PC-3 (cell line): ENCODE results near the gene OR6N1. TPM values are rescaled to one million over a fixed set of nuclear protein-coding genes. Genes with fewer than 3 reads are reported as not detected.

ENCODE experiments used
- ATAC-seq: fragments of 200-7000 bp; cut with Tn5 transposase; 2 replicates; pipeline ENCODE4 v1.9.1; 2020; ENCODE audit warnings: mild to moderate bottlenecking, moderate library complexity
- BruUV-seq: library from RNA; stranded (reverse); fragments of 400-500 nt; replicated peaks from 2 replicates; lab custom pipeline; 2021; lab: Mats Ljungman, UMichigan
- CTCF ChIA-PET: fragments of 300-600 bp; sonication (Branson Sonifier 250); formaldehyde crosslinking; loops from one replicate; lab custom pipeline; 2022; ENCODE audit warnings: antibody characterized with exemption; lab: Charles Lee
- POLR2A ChIA-PET: fragments of 300-600 bp; sonication (Branson Sonifier 250); formaldehyde crosslinking; loops from one replicate; lab custom pipeline; 2022; ENCODE audit warnings: antibody characterized with exemption; ENCODE audit not compliant: unreplicated experiment; lab: Charles Lee
- DNase-seq: peaks from one replicate; pipeline ENCODE4 v3.0.0-alpha.2; 2015
- H2AFZ ChIP-seq: fragments of 300-600 bp; sonication (generic); 2 replicates; pipeline ENCODE4 v1.6.0; 2016; ENCODE audit warnings: antibody characterized with exemption, low read length
- H3F3A ChIP-seq: fragments of 300-600 bp; sonication (generic); one replicate; pipeline ENCODE4 v1.6.0; 2017; ENCODE audit warnings: antibody characterized with exemption, low read length, control low read depth, mild to moderate bottlenecking; ENCODE audit not compliant: unreplicated experiment
- H3K27ac ChIP-seq: fragments of 300-600 bp; sonication (generic); 2 replicates; pipeline ENCODE4 v1.5.1; 2016; ENCODE audit warnings: mild to moderate bottlenecking, low read length
- H3K27me3 ChIP-seq: fragments of 300-600 bp; sonication (generic); 2 replicates; pipeline ENCODE4 v1.6.1; 2016; ENCODE audit warnings: low read length, mixed read lengths
- H3K36me3 ChIP-seq: fragments of 300-600 bp; sonication (generic); 2 replicates; pipeline ENCODE4 v1.6.1; 2016; ENCODE audit warnings: low read depth, mixed run types, low read length, mixed read lengths
- H3K4me1 ChIP-seq: fragments of 300-600 bp; sonication (generic); 2 replicates; pipeline ENCODE4 v1.5.1; 2016; ENCODE audit warnings: low read length; ENCODE audit not compliant: insufficient read depth
- H3K4me2 ChIP-seq: fragments of 300-600 bp; sonication (generic); 2 replicates; pipeline ENCODE4 v1.6.0; 2016; ENCODE audit warnings: low read length
- H3K4me3 ChIP-seq: fragments of 300-600 bp; sonication (generic); 2 replicates; pipeline ENCODE4 v1.5.1; 2016; ENCODE audit warnings: mild to moderate bottlenecking, low read length, mixed read lengths
- H3K79me2 ChIP-seq: fragments of 300-600 bp; sonication (generic); 2 replicates; pipeline ENCODE4 v1.6.1; 2017; ENCODE audit warnings: low read length, mixed read lengths
- H3K9ac ChIP-seq: fragments of 300-600 bp; sonication (generic); 2 replicates; pipeline ENCODE4 v1.6.0; 2016; ENCODE audit warnings: mild to moderate bottlenecking, low read length
- H3K9me2 ChIP-seq: fragments of 300-600 bp; sonication (generic); replicated peaks from 2 replicates; pipeline ENCODE4 v1.6.1; 2016; ENCODE audit warnings: mixed run types, low read length, mixed read lengths
- H3K9me3 ChIP-seq: fragments of 300-600 bp; sonication (generic); 2 replicates; pipeline ENCODE4 v1.6.1; 2016; ENCODE audit warnings: low read length, mixed read lengths
- H4K20me1 ChIP-seq: fragments of 300-600 bp; sonication (generic); 2 replicates; pipeline ENCODE4 v1.6.1; 2016; ENCODE audit warnings: low read length, mixed read lengths
- EZH2 ChIP-seq: fragments of 300-600 bp; sonication (generic); IDR thresholded peaks from one replicate; pipeline ENCODE4 v1.6.1; 2017; ENCODE audit warnings: antibody characterized with exemption, mild to moderate bottlenecking, low read length; ENCODE audit not compliant: unreplicated experiment
- EZH2phosphoT487 ChIP-seq: fragments of 300-600 bp; sonication (generic); IDR thresholded peaks from 2 replicates; pipeline ENCODE4 v1.6.1; 2018; ENCODE audit warnings: mild to moderate bottlenecking, antibody characterized with exemption, low read length, borderline replicate concordance
- intact Hi-C: fragments of 100-400 bp; cut with micrococcal nuclease; formaldehyde crosslinking; loops from 2 replicates; pipeline ENCODE4 v1.9.0; 2023
- total RNA-seq: library from RNA; depleted of rRNA; stranded (reverse); fragments of >200 nt; gene quantifications from 2 replicates; pipeline ENCODE4 v1.2.3, GENCODE V29; 2014
- TF ChIP-seq, protein P1 (sequence below): fragments of 300-600 bp; sonication (generic); conservative IDR thresholded peaks from 2 replicates; pipeline ENCODE4 v1.5.1; 2017; ENCODE audit warnings: antibody characterized with exemption, low read depth, mild to moderate bottlenecking, low read length

Gene OR6N1
- total RNA-seq, 1 experiment from 2014 or later, result not detected

DNA sequence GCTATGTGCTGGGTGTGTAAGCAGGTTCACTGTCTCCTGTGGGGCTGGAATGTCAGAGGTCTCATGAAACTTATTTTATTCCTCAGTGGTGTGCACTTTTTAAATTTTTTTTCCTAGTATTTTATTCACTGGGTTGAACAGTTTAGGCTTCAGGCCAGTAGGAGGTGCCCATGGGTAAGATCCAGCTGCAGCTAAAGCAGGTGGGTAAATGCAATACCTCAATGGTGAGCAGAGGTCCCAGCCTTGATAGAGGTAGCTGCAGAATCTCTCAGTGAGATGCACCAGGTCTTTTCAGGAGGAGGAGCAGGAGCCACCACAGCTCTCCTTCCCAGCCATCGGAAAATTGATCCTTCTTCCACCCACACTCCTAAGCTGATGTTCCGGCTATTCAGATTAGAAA is 21.6 kb upstream of the OR6N1 start:
- POLR2A ChIA-PET, result no interaction called here
- no peak for DNase-seq

DNA sequence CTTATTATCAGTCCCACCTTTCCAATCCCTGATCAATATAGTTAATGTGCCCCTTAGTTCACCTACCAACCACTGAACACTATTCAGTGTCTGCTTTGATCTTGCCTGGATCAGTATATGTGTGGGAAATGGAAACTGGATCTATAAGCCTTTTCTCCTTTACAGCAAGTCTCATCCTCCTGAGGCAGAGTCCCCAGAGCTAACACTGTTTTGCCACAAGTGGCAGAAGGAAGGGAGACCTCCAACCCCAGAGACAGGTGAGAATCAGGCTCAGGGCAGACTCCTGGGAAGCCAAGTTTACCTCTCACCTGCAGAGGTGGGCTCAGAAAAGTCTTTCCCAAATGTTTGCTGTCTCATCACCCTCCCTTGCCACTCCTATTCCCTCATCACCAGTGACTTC is 9.1 kb upstream of the OR6N1 start, which contains the start of gene OR6N2:
OR6N2 (minus strand) TSS at position 101 of the 400 bp plus-strand sequence. CDS start 3,569 bp downstream, outside the sequence.
- Histone ChIP-seq H3F3A (no peaks in the 10 kb centered on the region), H3K4me3 (no peak within 1 kb of the TSS), H3K27me3 (peaks cover 11% of the 10 kb centered on the region; the same call in 1 of the 2 replicates), H3K4me2 (no peak within 1 kb of the TSS), H3K79me2 (no peaks in the 10 kb centered on the region), H2AFZ (no peak within 1 kb of the TSS), H4K20me1 (no peaks in the 10 kb centered on the region), H3K9me3 (no peaks in the 10 kb centered on the region), H3K27ac (no peak within 1 kb of the TSS), H3K36me3 (no peaks in the 10 kb centered on the region), H3K9ac (no peak within 1 kb of the TSS), H3K9me2 (no peaks in the 10 kb centered on the region), H3K4me1 (no peaks in the 10 kb centered on the region)
- DNase-seq (no peak), ATAC-seq (no peak)
- intact Hi-C loops, result no loop called here
- BruUV-seq, result no TSS peak
- TF ChIP-seq EZH2 (no peak), EZH2phosphoT487 (no peak)
- TF ChIP-seq, protein P1, sequence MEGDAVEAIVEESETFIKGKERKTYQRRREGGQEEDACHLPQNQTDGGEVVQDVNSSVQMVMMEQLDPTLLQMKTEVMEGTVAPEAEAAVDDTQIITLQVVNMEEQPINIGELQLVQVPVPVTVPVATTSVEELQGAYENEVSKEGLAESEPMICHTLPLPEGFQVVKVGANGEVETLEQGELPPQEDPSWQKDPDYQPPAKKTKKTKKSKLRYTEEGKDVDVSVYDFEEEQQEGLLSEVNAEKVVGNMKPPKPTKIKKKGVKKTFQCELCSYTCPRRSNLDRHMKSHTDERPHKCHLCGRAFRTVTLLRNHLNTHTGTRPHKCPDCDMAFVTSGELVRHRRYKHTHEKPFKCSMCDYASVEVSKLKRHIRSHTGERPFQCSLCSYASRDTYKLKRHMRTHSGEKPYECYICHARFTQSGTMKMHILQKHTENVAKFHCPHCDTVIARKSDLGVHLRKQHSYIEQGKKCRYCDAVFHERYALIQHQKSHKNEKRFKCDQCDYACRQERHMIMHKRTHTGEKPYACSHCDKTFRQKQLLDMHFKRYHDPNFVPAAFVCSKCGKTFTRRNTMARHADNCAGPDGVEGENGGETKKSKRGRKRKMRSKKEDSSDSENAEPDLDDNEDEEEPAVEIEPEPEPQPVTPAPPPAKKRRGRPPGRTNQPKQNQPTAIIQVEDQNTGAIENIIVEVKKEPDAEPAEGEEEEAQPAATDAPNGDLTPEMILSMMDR, result no peak
- ChIA-PET POLR2A (no interaction called here), CTCF (no interaction called here)

More for the DNA sequence above, 21.6 kb upstream of the OR6N1 start:
- Histone ChIP-seq H3K9ac (no peak overlapping the region), H3K36me3 (no peaks in the 10 kb centered on the region), H4K20me1 (no peaks in the 10 kb centered on the region), H3K4me3 (no peak overlapping the region), H3K27me3 (no peaks in the 10 kb centered on the region; the same call in 1 of the 2 replicates), H3F3A (no peaks in the 10 kb centered on the region), H3K4me1 (no peaks in the 10 kb centered on the region), H3K79me2 (no peaks in the 10 kb centered on the region), H3K4me2 (no peak overlapping the region), H3K9me2 (no peaks in the 10 kb centered on the region), H3K9me3 (no peaks in the 10 kb centered on the region), H3K27ac (no peak overlapping the region), H2AFZ (no peak overlapping the region)
- no peak for ATAC-seq
- intact Hi-C loops, result no loop called here
- TF ChIP-seq, protein P1, result no peak; the same call in 1 of the 2 replicates
- TF ChIP-seq EZH2phosphoT487 (no peak), EZH2 (no peak)
- CTCF ChIA-PET, result no interaction called here
- BruUV-seq, result no TSS peak

DNA sequence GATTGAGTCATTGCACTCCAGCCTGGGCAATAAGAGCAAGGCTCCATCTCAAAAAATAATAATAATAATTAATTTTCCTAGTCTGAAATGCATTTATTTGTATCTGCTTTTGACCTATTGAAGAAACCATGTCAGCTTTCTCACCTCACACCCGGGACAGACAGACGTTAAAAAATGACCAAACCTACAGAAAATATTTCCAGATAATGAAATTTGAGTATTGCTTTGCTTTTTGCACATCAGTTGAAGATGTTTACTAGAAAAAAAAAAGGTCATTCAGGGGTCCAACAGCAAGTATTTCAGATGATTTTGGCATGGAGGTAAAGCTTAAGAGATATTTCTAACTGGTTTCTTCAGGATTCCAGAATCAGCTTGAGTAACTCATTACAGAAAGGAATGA is 17.6 kb downstream of the OR6N1 start, which contains the start of gene OR6K6:
OR6K6 (plus strand) TSS at position 301 of the 400 bp plus-strand sequence. CDS start 168 bp downstream, outside the sequence.
- BruUV-seq, result no TSS peak
- no peaks in the 10 kb centered on the region for H4K20me1 ChIP-seq
- DNase-seq, result no peak

More for the DNA sequence above, 17.6 kb downstream of the OR6N1 start, which contains the start of gene OR6K6:
- Histone ChIP-seq H3K36me3 (no peaks in the 10 kb centered on the region), H3K4me3 (no peak within 1 kb of the TSS), H3K9me3 (no peaks in the 10 kb centered on the region), H3K9ac (no peak within 1 kb of the TSS), H3K4me1 (no peaks in the 10 kb centered on the region), H3K9me2 (no peaks in the 10 kb centered on the region), H3K79me2 (no peaks in the 10 kb centered on the region), H3F3A (no peaks in the 10 kb centered on the region), H3K27me3 (peaks cover 34% of the 10 kb centered on the region; the same call in 1 of the 2 replicates), H3K4me2 (no peak within 1 kb of the TSS), H2AFZ (no peak within 1 kb of the TSS), H3K27ac (no peak within 1 kb of the TSS)
- ATAC-seq, result no peak
- CTCF ChIA-PET, result no interaction called here
- TF ChIP-seq, protein P1, result no peak
- TF ChIP-seq EZH2 (no peak), EZH2phosphoT487 (no peak)
- intact Hi-C loops, result no loop called here
- POLR2A ChIA-PET, result no interaction called here
